Stimulated activated CD4-positive, alpha-beta T cell treated with anti-CD3 and anti-CD28 coated beads, TNF-alpha, amount 100 ng/mL, for 4 hours (primary cell): Measurements from ENCODE around the gene HRK.

ENCODE experiments used
- DNase-seq, 3 experiments: peaks; one replicate each; pipeline ENCODE4 v3.0.0-alpha.2; 2020; ENCODE audit warnings: low read depth in 3 of 3

The HRK gene

DNA sequence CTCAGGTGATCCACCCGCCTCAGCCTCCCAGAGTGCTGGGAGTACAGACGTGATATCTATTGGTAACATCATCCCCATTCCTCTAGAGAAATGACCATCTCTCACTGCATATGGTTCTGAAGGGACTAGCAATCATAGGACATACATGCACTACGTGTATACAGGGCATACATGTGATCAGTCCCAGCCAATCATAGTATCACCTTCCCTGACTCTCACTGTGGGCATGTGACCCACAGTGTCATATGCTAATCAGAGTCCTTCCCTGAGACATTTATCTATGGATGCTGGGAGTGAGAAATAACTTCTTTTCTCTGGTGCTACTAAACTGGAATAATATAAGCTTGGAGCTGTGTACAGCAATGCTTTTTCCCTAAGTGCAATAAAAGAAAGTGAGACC, 17.4 kb upstream of the HRK start:
- no peak for DNase-seq

DNA sequence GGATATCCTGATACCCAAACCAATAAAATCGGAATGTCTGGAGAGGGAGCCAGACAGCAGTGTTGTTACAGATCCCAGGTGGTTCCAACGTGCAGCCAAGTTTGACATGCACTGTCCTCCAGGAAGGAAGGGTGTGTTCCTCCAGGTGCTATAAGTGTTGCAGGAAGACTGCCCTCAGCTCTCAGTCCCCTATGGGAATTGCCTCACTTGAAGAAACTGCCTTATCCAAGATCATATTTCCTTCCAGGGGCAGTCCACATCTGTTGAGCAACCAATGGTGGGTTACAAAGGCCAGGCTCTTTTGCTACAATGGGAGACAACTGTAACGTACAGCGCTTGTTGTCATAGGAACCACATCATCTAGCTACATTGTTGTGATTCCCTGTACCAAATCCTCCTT, 16.2 kb upstream of the HRK start:
- DNase-seq = no peak

DNA sequence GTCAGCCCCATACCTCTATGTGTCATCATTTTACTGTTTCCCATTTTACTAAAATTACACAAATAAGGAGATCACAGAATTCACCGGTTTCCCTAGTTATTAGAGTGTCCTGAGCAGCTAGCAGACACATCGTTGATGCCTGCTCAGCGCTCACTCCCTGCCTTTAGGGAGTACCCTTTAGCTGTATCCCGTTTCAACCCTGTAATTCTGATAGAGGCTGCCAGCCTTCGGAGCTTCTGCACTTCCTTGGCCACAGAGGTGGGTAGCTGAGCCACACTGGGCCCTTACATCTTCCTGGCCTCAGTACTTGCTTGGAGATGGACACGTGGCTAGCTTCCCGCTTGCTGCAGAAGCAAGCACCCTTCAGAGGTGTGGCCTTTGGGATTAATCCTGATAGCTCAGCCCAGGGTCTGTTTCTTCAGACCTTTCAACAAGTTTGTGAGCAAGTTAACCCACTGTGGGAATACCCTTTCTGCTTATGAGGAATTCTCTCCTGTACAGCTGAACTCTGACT, 15.2 kb upstream of the HRK start:
- DNase-seq = no peak

DNA sequence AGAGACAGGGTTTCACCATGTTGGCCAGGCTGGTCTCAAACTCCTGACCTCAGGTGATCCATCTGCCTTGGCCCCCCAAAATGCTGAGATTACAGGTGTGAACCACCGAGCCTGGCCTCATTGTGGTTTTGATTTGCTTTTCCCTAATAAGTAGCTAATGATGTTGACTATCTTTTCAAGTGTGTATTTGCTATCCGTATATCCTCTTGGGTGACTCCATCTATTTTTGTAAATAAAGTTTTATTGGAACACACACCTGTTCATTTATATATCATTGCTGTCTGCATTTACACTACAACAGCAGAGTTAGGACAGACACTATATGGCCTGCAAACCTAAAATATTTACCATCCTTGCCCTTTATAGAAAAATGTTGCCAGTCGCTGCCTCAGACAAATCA, 13.7 kb upstream of the HRK start:
- DNase-seq = no peak

DNA sequence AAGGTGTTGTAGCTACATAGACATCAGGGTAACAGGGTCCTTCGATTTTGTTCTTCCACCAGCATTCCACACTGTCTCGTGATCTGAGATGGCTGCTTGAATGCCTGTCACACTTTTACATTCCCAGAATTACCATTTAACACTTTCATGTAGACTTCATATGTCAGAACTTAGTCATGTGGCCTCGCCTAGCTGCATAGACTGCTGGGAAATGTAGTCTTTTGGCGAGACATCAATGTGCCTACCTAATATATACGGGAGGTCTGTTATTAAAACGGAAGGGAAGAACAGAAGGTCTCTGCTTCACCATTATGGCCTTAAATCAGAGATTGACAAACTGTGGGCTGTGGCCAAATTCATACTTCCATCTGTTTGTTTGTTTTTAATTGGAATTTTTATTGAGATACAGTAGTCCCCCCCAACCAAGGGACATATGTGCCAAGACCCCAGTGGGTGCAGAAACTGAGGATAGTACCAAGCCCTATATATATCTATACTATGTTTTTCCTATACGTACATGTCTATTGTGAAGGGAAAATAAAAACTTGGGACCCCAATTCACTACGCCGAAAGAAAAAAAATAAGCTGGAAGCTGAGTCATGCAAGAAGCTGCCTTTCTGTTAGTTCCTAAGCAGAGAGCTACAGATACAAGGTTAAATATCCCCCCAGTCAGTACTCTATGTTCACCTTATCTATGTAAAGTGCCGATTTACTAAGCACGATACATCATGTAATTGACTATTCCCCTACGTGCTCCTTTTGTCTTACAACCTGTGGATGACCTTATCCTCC, 11.3 kb upstream of the HRK start:
- no peak for DNase-seq

DNA sequence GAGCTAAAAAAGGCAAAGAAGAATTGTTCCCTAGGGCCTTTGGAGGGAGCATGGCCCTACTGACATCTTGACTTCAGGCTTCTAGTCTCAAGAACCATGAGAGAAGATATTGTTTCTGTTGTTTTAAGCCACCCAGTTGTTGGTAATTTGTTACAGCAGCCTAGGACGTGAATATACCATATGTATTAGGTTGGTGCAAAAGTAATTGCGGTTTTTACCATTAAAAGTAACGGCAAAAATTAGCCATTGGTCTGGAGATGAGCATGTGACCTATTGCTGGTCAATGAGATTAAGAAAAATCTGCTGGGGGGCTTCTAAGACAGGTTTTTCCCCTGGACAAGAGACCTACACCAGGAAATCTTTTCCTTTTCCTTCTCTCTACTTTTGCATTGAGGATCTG, 9.8 kb upstream of the HRK start:
- DNase-seq = no peak

DNA sequence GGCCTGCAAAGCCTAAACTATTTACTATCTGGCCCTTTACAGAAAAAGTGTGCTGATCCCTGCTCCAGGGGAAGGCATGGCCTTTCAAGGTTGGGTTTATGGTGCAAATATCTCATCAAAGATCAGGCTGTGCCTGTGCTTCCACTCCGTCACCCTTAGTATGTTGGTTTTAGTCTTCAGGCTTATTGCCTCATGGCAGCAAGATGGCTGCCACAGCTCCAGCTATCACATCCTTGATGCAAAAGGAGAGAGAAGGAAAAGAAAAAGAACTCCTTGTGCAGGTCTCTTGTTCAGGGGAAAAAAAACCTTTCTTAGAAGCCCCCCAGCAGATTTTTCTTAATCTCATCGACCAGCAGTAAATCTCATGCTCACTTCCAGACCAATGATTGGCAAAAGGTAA, 9.1 kb upstream of the HRK start:
- no peak for DNase-seq

DNA sequence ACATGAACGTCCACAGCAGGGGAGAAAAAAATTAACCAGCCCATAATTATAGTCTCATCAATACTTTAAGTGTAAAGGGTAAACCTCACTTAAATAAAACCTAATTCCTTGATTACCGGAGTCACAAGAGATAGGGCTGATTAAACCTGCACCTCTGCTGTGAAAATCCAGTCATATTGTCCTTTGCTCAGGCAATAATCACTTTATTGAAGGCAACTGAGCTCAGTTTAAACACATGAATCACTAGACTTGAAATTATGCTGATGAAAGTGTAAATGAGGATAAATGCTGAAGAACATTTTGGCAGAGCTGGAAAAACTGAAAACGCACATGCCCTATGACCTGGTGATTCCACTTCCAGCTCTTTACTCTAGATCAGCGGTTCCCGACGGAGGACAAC, 6.7 kb upstream of the HRK start:
- no peak for DNase-seq

DNA sequence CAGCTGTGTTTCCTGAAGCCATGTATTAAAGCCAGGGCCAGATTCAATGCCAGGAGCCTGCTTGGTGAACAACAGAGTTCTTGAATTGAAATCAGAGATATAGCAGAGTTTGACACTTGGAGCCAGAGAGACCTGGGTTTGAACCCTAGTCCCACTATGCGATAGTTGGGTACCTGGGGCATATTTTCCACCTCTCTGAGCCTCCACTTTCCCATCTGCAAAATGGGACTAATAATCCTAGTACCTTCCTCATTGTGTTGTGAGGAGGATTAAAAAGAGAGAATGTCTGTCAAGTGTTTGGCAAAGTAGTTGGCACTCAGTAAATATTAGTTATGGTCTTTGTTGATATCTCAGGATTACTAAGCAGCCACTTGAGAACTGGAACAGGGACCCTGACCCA, 6.0 kb upstream of the HRK start:
- no peak for DNase-seq

DNA sequence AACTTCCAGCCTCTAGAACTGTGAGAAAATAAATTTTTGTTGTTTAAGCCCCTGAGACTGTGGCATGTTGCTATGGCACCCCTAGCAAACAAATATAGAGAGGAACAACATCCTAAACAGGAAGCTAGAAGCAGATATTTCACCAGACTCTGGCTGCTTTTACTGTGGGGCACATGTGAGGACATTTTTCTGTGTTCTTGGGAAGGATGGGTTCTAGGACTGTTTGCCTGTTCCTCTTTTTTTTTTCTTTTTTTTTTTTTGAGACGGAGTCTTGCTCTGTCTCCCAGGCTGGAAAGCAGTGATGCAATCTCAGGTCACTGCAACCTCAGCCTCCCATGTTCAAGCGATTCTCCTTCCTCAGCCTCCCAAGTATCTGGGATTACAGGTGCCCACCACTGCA, 4.2 kb upstream of the HRK start:
- no peak for DNase-seq

DNA sequence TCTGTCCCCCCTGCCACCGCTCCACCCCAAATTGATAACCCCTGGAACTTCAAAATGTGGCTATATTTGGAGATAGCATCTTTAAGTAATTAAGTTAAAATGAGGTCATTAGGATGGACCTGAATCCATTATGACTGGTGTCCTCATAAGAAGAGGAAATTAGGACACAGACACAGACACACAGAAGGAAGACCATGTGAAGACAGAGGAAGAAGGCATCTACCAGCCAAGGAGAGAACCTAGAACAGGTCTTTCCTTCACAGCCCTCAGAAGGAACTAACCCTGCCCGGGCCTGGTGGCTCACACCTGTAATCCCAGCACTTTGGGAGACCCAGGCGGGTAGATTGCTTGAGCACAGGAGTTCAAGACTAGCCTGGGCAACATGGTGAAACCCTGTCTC, 3.6 kb upstream of the HRK start:
- no peak for DNase-seq

DNA sequence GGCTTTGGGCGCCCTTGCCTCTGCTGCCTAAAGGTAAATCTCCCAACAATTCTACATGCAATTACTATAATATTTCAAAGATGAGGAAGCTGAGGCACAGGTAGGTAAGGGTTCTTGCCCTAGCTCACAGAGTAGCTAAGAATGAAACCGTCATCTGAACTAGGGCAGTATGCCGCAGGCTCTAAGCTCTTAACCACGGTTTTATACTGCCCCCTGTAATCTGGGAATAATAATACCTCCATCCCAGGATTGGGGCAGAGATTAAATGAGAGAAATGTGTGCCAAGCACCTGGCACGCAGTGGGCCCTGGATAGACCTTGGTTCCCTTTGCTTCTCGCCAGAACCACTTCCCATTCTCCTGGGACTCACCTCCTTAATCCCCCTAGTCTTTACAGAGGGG, 1.5 kb upstream of the HRK start:
- no peak for DNase-seq

DNA sequence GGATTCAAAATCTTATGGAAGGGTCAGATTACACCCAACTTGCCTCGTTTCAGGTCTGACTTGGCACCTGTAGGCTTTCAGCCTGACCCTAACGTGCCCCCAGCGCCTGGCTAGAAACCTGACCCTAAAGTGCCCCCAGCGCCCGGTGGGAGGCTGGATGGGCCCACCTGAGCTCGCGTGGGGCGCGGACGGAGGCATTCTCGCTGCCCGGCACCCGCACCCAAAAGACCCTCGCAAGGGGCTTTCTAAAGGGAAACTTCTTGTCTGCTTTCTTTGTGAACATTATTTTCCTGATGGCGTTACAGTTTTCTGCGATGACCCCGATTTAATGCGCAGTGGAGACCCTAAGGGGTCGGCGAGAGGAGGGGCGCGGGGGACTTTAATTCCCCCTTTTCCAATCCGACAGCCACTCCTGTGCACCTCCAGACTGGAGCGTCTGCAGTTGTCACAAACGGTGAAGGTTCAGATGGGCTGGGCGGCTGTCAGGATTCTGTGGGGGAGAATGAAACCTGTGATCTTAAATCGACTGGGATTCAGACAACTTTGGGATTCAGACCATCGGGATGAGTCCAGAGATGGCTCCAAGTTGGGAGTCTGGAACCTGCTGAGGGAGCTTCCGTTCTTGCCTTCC, 751 bp upstream of the HRK start:
- DNase-seq = no peak

DNA sequence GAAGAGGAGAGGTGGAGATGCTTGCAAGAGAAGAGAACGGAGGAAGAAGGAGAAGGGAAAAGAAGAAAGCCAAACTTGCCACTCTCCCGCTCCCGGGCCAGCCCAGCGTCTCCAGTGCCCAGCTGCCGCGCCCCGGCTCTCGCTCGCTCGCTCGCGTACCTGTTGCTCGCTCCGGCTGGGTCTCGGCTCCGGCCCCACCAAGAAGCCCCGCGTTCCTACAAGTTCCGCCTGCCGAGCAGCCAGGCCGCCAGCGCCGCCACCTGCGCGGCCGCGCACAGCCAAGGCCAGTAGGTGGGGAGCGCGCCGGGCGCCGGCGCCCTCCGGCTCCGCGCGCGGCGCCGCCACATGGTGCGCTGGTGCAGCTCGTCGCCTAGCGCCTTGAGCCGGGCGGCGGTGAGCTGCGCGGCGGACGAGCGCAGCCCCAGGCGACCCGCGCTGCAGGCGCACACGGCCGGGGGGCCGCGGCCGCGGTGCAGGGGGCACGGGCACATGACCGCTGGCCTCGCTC, 370 bp downstream of the HRK start:
- DNase-seq = peak in 1 of 3 experiments; percentile 22

DNA sequence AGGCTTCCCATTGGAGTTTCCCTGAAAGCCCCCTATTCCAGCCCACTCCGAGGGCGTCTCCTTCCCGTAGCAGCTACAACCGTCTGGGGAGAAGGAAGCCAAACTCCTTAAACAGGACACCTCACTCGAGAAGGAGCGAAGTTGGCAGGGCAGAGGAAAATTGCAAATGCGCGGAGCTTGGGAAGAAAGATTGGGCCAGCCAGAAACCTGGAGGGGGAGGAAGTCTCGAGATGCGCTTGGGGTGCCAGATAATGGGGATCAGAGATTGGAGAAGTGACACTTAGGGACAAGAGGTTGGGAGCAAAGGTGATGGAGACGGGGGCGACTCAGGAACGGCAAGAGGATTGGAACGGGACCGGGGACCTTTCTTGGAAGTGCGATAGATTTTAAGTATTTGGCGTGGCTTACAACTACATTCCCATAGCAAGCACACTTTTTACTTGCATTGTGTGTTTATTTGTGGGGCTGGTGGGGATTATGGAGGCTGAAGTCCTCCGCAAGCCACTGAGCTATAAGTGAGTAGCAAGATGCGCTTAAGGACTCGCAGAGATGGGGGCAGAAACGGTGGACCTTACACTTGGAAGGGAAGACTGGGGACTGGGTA, 926 bp downstream of the HRK start:
- DNase-seq = no peak

DNA sequence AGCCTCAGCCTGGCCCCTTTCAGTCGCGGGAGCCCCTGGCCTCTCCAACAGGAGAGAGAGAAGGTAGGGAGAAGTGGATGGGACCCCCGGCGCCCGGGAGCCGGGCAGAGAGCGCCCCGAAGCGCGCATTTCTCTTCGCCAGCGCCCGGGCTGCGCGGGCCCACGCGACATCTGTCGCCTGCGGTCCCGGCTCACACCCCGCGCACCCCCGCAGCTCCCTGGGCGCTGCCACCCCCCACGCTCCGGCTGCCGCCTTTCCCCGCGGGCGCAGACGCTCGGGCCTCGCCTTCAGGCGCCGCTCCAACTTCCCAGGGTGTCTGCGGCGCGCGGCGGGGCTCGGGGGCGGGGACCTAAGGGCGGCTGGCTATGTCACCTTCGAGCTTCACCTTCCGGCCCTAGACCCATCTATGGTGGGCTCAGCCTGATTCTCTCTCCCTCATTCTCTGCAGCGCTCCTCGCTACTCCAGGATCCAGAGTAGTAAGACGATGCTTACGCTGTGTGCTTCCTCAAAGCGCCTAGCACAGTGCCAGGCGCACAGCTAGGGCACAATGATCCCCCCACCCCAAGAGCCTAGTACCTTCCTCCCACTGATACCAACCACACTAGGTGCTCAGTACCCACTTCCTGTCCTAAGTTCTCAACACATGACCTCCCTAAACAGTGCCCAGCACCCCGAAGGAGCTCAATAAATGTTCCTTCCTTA, 1.6 kb downstream of the HRK start:
- DNase-seq = no peak

DNA sequence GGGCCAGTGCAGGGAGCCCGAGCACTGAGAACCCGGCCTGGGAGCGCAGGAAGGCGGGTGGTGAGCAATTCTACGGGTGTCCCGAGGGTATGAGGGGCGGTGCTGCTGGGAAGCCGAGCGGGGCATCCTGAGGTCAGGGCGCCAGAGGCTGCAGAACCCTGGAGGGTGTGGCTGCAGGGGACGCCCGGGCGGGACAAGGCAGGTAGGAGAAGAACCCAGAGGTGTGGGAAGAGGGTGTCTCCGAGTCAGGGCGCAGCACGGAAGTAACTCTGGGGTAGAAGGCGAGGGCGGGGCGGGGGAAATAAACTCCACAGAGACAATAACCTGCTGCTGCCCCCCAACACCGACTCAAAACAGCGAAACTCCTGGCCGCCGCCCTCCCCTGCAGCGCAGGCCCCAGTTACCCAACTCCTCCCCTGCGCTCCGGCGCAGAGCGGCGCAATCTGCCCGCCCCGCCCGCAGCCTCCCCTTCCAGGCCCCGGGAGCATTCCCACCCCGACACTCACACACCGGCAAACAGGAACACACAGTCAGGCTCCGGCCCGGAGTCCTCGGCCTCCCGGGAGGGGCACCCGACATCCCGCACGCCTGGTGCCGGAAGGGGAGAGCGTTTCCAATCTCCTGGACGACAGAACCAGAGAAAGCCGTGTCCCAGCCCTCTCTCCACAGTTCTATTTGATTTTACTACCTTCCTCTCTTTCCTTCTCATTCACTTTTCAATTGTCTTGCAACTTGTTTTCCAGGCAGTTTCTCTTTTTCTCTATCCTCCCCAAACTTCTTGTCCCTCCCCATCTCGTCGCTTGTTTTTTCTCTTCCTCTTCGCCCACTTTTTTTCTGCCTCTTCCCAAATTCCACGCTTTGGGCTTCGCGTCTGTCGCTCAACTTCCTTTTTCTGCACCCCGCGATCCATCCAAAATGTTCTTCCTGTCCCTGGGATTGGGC, 2.4 kb downstream of the HRK start:
- DNase-seq = no peak

DNA sequence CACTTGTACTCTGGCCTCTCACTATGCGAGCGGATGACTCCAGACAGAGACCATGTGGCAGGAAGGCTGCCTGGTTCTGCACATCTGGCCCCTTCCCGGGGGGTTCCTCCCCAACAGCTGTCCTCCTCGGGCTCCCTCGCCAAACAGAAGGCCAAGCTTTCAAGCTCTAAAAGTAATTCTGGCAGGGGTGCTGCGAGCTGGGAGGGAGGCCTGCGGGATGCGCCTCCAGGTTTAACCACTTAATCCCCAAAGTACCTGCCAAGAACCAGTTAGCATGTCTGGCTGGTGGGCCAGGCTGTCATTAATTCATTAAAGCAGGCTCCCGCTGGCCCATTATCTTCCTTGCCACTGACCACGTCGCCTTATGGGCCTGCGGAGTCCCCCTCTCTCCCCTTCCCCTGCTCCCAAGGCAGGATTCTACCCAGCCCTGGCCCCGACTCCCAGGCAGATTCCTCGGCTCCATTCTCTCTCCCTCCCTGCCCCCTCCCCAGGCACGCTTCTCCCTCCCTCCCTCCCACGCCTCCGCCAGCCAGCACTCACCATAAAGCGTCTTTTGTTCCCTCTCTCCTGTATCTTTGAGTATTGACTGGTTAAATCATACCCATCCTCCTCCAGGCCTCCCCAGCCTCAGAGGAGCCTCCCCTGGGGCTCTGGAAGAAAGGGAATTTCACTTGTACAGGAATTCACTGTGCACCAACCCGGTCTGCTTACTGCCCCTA, 4.9 kb downstream of the HRK start:
- no peak for DNase-seq

DNA sequence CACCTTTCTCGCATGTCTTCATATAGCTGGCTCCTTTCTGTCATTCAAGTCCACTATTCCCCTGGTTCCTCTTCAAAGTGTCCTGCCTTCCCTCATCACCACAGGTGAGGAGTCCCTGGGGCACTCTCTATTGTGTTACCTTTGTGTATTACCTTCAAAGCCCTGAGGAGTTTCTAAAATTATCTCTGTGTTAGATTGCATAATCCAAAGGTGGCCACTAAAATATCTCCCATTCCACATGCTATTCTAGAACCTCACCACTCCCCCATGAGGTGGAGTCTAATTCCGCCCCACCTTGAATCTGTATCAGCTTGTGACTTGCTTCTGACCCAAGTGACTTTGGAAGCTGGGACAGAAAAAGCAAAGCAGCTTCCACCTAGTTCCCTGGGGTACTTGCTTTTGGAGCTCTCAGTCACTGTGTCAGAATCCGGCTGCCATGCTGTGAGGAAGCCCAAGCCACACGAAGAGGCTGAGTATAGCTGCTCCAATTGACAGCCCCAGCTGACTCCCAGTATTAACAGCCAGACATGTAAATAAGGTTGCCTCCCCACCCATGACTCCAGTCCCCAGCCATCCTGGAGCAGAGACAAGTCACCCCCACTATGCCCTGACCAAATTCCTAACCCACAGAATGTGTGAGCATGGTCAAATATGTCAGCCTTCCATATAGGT, 6.8 kb downstream of the HRK start:
- no peak for DNase-seq

DNA sequence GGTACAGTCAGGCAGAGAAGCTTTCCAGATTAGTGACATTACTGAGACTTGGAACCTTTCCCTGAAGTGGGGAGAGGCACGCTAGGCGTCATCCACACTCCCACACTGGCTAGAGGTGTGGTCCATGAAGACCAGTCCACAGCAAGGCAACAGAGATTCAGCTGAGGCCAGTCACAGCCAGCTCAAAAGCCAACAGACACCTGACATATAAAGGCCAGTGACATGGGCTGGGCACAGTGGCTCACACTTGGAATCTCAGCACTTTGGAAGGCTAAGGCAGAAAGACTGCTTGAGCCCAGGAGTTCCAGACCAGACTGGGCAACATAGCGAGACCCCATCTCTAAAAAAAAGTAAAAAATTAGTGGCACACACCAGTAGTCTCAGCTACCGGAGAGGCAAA, 10.9 kb downstream of the HRK start:
- DNase-seq = no peak
